Measurements from ENCODE around the gene CD300LF.

DNA sequence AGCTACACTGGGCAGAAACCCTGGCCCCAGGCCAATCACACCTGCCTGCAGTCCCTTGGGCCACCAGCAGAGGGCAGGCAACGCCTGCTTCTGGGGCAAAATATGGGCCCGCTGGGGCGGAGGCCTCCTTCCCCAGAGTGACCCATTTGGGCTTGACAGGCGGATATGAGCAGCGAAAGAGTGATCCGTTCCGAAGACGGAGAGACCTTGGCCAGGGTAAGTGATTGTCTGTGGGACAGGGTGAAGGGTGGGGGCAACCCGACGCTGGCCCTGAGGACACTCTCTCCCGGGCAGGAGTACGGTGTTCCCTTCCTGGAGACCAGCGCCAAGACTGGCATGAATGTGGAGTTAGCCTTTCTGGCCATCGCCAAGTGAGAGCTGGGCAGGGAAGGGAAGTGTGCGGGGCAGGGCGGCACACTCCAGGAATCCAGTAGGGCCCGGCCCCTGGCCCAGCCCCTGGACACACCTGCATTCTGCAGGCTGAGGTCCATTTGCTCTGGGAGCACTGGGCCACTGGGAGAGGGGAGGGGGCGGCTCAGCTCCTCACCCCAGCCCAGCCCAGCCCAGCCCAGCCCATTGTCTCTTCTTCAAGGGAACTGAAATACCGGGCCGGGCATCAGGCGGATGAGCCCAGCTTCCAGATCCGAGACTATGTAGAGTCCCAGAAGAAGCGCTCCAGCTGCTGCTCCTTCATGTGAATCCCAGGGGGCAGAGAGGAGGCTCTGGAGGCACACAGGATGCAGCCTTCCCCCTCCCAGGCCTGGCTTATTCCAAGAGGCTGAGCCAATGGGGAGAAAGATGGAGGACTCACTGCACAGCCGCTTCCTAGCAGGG lies 32.2 kb upstream of the CD300LF start:
- no peak for TF ChIP-seq ZFX (IDR thresholded peaks at IDR 0.05; ENCODE audit: borderline replicate concordance)
- TF ChIP-seq, protein P1, sequence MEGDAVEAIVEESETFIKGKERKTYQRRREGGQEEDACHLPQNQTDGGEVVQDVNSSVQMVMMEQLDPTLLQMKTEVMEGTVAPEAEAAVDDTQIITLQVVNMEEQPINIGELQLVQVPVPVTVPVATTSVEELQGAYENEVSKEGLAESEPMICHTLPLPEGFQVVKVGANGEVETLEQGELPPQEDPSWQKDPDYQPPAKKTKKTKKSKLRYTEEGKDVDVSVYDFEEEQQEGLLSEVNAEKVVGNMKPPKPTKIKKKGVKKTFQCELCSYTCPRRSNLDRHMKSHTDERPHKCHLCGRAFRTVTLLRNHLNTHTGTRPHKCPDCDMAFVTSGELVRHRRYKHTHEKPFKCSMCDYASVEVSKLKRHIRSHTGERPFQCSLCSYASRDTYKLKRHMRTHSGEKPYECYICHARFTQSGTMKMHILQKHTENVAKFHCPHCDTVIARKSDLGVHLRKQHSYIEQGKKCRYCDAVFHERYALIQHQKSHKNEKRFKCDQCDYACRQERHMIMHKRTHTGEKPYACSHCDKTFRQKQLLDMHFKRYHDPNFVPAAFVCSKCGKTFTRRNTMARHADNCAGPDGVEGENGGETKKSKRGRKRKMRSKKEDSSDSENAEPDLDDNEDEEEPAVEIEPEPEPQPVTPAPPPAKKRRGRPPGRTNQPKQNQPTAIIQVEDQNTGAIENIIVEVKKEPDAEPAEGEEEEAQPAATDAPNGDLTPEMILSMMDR (IDR thresholded peaks at IDR 0.05): peak; percentile 98

Data from 22Rv1 (cell line).